DMS114 treated with DMSO at 0.1 percent for 48 hours (cell line): Measurements from ENCODE around the gene CILP2.

Experiments used
- DNase-seq: peaks from one replicate; lab custom pipeline; 2025; ENCODE audit not compliant: unreplicated experiment; lab: John Stamatoyannopoulos, UW

Gene CILP2

DNA sequence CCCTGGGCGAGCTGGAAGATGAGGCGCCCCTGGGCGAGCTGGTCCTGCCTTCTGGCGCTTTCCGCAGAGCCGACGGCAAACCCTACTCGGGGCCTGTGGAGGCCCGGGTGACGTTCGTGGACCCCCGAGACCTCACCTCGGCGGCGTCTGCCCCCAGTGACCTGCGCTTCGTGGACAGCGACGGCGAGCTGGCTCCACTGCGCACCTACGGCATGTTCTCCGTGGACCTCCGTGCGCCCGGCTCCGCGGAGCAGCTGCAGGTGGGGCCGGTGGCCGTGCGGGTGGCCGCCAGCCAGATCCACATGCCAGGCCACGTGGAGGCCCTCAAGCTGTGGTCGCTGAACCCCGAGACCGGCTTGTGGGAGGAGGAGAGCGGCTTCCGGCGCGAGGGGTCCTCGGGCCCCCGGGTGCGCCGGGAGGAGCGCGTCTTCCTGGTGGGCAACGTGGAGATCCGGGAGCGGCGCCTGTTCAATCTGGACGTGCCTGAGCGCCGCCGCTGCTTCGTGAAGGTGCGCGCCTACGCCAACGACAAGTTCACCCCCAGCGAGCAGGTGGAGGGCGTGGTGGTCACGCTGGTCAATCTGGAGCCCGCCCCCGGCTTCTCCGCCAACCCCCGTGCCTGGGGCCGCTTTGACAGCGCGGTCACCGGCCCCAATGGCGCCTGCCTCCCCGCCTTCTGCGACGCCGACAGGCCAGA lies 6.3 kb downstream of the CILP2 start:
- DNase-seq: no peak

DNA sequence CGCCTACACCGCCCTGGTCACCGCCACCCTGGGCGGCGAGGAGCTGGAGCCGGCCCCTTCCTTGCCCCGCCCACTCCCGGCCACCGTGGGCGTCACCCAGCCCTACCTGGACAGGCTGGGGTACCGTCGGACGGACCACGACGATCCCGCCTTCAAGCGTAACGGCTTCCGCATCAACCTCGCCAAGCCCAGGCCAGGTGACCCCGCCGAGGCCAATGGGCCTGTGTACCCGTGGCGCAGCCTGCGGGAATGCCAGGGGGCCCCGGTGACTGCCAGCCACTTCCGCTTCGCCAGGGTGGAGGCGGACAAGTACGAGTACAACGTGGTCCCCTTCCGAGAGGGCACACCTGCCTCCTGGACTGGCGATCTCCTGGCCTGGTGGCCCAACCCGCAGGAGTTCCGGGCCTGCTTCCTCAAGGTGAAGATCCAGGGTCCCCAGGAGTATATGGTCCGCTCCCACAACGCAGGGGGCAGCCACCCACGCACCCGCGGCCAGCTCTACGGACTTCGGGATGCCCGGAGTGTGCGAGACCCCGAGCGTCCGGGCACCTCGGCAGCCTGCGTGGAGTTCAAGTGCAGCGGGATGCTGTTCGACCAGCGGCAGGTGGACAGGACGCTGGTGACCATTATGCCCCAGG lies 7.0 kb downstream of the CILP2 start:
- DNase-seq: no peak

DNA sequence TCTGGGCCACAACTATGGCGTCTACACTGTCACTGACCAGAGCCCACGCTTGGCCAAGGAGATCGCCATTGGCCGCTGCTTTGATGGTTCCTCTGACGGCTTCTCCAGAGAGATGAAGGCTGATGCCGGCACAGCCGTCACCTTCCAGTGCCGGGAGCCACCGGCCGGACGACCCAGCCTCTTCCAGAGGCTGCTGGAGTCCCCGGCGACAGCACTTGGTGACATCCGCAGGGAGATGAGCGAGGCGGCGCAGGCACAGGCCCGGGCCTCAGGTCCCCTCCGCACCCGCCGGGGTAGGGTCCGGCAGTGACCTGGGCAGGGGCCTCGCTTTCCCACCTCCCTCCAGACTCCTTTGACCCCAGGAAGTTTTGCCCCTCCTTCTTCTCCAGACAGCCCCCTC lies 7.6 kb downstream of the CILP2 start:
- no peak for DNase-seq

DNA sequence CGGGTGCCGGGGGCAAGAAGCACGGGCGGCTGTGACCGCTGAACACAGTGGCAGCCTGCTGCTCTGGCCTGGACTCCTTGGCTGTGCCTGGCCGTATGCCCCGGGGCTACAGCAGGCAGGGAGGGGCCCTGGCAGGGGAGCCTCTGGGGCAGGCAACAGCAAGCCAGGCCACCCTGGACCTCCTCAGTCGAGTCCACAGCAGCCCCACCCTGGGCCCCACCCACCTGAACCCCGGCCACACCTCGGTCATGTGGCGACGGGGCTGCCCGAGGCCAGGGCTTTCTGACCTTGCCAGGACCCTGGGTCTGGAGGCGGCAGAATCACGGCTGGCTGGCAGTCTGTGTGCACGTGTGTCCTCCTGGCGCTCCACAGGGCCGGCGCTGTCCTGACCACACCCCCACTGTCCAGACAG lies 8.7 kb downstream of the CILP2 start:
- DNase-seq: no peak

DNA sequence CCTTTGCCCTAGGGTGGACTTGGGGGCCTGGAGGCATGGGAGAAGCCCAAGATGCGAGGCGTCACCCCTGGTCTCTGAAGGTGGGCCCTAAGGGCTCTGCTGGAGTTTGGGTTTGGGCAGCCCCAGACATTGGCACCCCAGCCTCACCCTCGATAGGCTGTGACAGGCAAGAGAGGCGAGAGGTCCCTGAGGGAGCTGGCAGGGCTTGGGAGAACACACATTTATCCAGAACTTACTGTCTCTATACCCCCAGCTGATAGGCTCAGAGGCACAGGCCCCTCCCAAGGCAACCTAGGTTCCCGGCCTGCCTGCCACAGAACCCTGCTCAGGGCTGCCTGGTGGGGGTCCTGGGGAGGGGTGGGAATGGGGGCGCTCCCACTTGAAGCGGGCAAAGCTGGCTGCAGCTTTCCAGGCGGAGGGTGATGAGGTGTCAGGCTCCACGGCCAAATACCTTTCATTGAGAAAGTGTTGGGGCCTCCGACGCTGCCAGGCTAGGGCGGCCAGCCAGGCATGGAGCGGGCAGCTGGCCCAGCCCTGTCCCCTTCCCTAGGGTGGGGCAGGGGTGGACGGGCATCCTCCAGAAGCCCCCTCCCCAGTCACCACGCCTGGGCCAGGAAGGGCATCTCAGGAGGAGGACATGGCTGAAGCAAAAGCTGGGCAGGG lies 9.7 kb downstream of the CILP2 start:
- no peak for DNase-seq

DNA sequence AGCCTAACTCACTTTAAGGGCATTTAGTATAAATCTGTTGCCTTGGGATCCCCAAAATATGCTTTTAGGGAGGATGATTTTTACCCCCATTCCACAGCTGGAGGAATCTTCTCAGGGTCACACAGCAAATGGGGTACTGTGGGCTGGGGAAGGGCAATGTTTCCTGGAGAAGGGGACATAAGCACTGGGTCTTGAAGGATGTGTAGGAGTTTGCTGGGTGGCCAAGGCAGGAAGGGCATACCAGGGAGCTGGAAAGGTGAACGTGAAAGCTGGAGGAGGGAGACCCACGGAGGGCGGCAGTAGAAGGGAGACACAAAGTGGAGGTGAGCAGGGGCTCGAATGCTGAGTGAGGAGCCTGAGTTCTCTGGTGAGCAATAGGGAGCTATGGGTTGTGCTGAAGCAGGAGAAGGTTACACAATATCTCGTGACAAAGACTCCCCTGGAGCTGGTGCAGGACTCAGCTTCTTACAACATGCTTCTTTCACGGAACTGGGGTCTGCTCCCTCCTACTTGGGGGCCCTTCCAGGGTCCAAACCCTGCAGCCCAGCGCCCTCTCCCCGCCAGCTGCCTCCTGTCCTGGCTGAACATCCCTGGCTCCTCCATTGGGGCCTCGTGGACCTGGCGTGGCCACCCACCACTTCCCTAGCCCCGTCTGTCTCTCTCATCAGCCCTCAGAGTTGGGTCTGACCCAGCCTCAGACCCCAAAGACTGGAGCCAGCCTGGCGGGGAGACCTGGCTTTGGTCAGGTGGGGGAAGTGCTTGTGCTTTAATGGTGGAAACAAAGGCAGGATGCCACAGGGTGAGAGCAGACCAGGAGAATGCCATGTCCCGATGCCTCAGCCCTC lies 11.1 kb downstream of the CILP2 start:
- DNase-seq: no peak

DNA sequence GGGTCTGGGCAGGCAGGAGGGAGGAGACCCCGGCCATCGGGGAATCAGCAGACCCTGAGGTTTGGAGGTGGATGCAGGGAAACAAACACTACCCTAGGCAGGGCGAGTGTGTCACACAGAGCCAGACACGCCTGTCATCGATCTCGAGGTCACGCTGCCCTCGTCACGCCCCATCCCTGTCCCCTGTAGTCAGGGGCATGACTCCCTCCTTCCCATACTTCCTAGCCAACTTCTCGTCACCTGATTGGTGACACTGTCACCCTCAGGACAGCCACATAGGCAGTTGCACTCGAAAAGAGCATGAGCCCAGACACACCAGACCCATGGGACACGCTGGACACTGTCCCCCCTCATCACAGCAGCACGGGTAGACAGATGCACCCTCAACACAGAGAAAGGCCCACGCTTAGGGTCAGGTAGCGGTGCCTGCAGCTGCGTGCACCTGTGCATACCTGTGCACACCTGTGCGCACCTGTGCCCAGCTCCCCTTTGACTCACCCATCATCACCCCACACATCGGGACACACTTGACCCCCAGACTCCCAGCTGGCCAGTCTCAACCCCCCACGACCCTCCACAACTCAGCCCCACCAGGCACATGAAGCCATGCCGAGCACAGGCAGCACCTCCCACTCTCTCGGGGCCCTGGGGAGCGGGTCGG lies 11.9 kb downstream of the CILP2 start:
- DNase-seq: no peak

- no peak for DNase-seq
Observed at GRCh38 chr19:19550485-19550929, 12.4 kb downstream of the CILP2 start.

DNA sequence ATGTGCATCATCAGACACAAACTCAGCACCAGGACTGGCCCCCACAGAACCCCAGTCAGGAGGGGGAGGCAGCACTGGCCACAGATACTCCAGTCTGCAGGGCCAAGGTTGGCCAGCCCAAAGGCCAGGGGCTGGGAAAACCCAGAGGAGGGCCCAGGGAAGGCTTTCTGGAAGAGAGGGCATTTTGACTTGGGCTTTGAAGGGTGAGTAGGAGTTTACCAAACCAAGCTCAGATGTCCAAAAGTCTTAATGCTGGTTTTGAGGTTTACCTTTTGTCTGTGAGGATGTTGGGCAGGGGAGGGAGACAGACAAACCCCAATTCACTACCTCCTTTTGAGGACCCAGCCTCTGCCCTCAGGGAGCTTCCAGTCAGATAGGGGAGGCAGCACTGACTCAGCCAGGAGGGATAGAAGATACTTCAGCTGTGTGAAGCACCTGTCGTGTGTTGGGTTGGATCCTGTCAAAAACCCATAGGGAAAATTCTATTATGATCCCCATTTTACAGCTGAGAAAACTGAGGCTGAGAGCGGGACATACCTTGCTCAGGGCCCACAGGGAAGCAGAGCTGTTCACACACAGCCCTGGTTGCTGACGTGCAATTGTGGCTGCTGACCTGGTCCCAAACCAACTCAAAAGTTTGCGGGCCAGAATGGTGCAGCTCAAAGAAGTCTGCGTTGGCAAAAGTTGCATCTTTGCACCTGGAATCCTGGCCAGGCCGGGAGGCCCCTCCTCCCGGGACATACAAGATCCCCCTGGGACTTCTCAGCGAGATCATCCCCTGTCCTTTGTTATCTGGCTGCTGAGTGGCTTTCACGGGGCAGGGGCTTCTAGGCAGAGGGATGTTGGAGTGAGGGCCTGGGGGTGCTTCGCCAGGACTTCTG lies 13.1 kb downstream of the CILP2 start:
- DNase-seq: no peak

DNA sequence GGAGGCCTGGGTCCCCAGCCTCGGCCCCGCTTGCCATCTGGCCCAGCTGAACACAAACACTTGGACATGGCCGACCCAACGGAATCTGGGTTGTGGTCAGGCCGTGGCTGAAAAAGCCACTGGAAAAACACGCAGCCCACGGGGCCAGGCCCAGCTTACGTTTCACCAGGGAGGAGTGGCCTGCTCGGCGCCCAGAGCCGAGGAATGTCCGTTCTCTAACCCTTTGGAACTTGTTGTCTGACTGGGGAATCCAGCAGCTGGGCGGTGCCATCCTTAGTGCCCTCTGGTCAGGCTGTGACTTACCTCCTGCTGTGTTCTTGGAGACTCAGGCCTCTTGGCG lies 13.8 kb downstream of the CILP2 start:
- no peak for DNase-seq

DNA sequence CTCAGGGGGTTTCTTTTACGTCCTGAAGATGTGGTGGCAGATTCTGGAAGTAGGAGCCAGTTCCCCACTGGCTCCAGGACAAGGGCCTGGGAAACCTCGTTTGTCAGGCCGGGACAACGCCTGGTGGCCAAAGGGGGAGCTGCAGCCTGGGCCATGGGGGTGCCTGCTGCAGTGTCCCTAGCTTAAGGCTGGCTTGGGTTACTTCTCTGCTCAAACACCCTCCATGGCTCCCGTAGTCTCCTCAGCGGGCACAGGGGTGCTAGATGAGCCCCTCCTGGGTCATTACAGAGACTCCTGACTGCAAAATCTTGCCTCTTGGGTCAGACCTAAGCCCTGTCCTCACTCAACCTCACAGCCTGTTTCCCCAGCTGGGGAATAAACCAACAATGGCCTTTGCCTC lies 14.7 kb downstream of the CILP2 start:
- DNase-seq: peak; percentile 26

DNA sequence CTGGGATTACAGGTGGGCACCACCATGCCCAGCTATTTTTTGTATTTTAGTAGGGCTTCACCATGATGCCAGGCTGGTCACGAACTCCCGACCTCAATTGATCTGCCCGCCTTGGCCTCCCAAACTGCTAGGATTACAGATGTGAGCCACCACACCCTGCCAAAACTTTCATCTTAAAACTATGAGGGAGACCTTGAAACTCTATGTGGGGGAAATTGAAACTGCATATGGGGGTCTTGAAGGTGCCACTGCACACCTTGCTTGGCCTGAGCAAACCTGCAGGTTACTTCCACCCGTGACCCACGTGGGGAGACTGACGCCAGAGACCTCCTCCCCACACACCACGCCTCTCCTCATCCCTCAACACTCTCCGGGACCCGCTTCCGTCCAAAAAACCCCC lies 15.6 kb downstream of the CILP2 start:
- DNase-seq: no peak

- DNase-seq: no peak
Observed at GRCh38 chr19:19554074-19555023, 16.3 kb downstream of the CILP2 start.

DNA sequence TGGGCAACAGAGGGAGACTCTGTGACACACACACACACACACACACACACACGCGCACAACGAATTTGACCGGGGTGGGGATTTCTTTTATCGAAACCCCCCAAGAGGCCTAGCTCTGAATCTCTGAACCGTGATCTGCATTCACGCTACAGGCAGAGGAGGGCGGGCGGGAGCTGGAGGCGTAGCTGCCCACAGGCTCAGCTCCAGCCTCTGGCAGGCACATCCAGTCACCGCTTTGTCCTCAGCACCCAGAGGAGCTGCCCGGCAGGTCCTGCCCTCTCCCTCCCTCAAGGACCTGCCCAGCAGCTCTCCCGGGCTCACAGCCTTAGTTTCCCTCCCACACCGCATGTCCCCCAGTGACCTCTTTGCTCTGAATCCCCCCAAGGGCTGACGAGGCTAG lies 20.0 kb downstream of the CILP2 start:
- no peak for DNase-seq

- no peak for DNase-seq
Observed at GRCh38 chr19:19558636-19559035, 20.6 kb downstream of the CILP2 start.

- no peak for DNase-seq
Observed at GRCh38 chr19:19559931-19560330, 21.9 kb downstream of the CILP2 start.

DNA sequence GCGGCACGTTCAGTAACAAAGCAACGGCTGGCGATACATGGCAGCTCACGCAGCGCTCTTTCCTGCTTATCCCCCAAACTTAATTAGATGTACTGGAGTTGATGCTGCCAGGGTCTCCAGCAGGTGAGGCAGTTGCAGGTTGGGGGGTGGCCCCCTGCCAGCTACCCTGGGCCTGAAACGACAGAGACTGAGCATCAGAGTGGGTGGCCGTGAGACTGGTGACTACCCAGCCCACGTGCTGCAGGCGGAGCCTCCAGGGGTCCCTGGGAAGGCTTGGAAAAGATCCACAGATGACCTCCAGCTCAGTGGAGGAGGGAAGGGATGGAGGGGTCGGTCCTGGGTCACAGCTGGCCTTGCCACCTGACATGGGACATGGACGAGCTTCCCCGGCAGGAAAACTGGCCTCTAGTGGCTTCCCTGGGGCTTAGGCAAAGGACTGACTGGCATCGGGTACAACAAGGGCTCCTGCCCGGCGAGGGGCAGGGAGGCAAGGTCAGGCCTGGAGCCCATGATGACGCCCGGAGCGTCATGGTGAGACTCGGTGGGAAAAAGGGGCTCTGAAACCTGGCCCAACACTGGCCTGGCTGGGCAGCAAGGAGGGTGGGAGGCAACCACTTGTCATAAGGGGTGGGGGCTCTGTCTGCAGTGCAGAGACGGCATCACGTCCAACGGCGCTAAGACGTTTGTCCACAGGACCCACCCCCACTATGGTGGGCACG lies 24.0 kb downstream of the CILP2 start:
- DNase-seq: no peak

GRCh38 chr19:19562665-19563347 lies 24.7 kb downstream of the CILP2 start:
- DNase-seq: no peak
